GM21723 (cell line): ENCODE measurements around the gene EDIL3.
A peak's percentile ranks its signal among the peaks of the same experiment; 100 is the strongest.
"Not testable (repeated sequence)": the region's sequence is repeated elsewhere in the genome, so short reads cannot be mapped to it uniquely, and the experiment has no call there.

Experiments used
- ATAC-seq: cut with Tn5 transposase; IDR thresholded peaks from one replicate; pipeline ENCODE4 v1.9.1; 2021; ENCODE audit warnings: mild to moderate bottlenecking, moderate library complexity; ENCODE audit not compliant: unreplicated experiment

EDIL3 gene

GRCh38 chr5:84301535-84301934, 83.1 kb downstream of the EDIL3 start:
- no peak for ATAC-seq

GRCh38 chr5:84299959-84300358, 84.7 kb downstream of the EDIL3 start:
- ATAC-seq, result no peak

GRCh38 chr5:84298628-84299027, 86.1 kb downstream of the EDIL3 start:
- ATAC-seq, result no peak

GRCh38 chr5:84297641-84298040, 87.0 kb downstream of the EDIL3 start:
- ATAC-seq, result not testable (repeated sequence)

GRCh38 chr5:84292788-84293653, 91.7 kb downstream of the EDIL3 start:
- no peak for ATAC-seq

GRCh38 chr5:84292000-84292642, 92.6 kb downstream of the EDIL3 start:
- no peak for ATAC-seq

GRCh38 chr5:84290673-84291072, 94.0 kb downstream of the EDIL3 start:
- no peak for ATAC-seq

GRCh38 chr5:84290161-84290560, 94.5 kb downstream of the EDIL3 start:
- no peak for ATAC-seq

GRCh38 chr5:84287951-84288350, 96.7 kb downstream of the EDIL3 start:
- ATAC-seq, result peak; percentile 68

GRCh38 chr5:84286662-84287061, 98.0 kb downstream of the EDIL3 start:
- ATAC-seq, result no peak

GRCh38 chr5:84285641-84286637, 98.7 kb downstream of the EDIL3 start:
- ATAC-seq, result no peak

- no peak for ATAC-seq
These were observed 103.3 kb downstream of the EDIL3 start for GRCh38 chr5:84281383-84281782.

GRCh38 chr5:84279234-84279633, 105.4 kb downstream of the EDIL3 start:
- ATAC-seq, result no peak

GRCh38 chr5:84275609-84276008, 109.1 kb downstream of the EDIL3 start:
- no peak for ATAC-seq

GRCh38 chr5:84274585-84275468, 109.9 kb downstream of the EDIL3 start:
- no peak for ATAC-seq

GRCh38 chr5:84273517-84273883, 111.2 kb downstream of the EDIL3 start:
- ATAC-seq, result peak; percentile 60

- ATAC-seq, result peak; percentile 27
These were observed 111.7 kb downstream of the EDIL3 start for GRCh38 chr5:84272771-84273516.

GRCh38 chr5:84265739-84266550, 118.7 kb downstream of the EDIL3 start:
- no peak for ATAC-seq

- no peak for ATAC-seq
These were observed 119.5 kb downstream of the EDIL3 start for GRCh38 chr5:84265130-84265529.
